Activated T-cell treated with anti-CD3 and anti-CD28 coated beads, Interleukin-2, amount 50 U/mL, for 24 hours (primary cell): ENCODE measurements around the gene ASTN2.

Experiments
- DNase-seq: peaks from one replicate; pipeline ENCODE4 v3.0.0-alpha.2; 2020
- H3K27ac Mint-ChIP-seq: 2 replicates; pipeline ENCODE4 v1.8.0; 2020; ENCODE audit warnings: mild to moderate bottlenecking, mixed read lengths
- H3K27me3 Mint-ChIP-seq: 2 replicates; pipeline ENCODE4 v1.8.0; 2020; ENCODE audit warnings: mixed read lengths
- H3K36me3 Mint-ChIP-seq: 2 replicates; pipeline ENCODE4 v1.8.0; 2020; ENCODE audit warnings: low read depth, mixed read lengths
- H3K4me1 Mint-ChIP-seq: 2 replicates; pipeline ENCODE4 v1.8.0; 2020; ENCODE audit warnings: low read depth, mixed read lengths
- H3K4me3 Mint-ChIP-seq: 2 replicates; pipeline ENCODE4 v1.8.0; 2020; ENCODE audit warnings: mild to moderate bottlenecking, moderate library complexity, mixed read lengths
- H3K9me3 Mint-ChIP-seq: 2 replicates; pipeline ENCODE4 v1.8.0; 2020; ENCODE audit warnings: mixed read lengths

The ASTN2 gene

GRCh38 chr9:116966199-116966598, 448.7 kb downstream of the ASTN2 start:
- peaks cover 3% of the 10 kb centered on the region for H3K27me3 Mint-ChIP-seq
- H3K4me1 Mint-ChIP-seq, result no peaks in the 10 kb centered on the region
- DNase-seq, result no peak
- H3K4me3 Mint-ChIP-seq, result no peak overlapping the region
- H3K27ac Mint-ChIP-seq, result no peak overlapping the region
- H3K9me3 Mint-ChIP-seq, result peaks cover 4% of the 10 kb centered on the region
- no peaks in the 10 kb centered on the region for H3K36me3 Mint-ChIP-seq

- no peak overlapping the region for H3K4me3 Mint-ChIP-seq
- DNase-seq, result no peak
- H3K9me3 Mint-ChIP-seq, result peaks cover 4% of the 10 kb centered on the region
- H3K4me1 Mint-ChIP-seq, result no peaks in the 10 kb centered on the region
- H3K27me3 Mint-ChIP-seq, result peaks cover 4% of the 10 kb centered on the region
- H3K36me3 Mint-ChIP-seq, result no peaks in the 10 kb centered on the region
- H3K27ac Mint-ChIP-seq, result no peak overlapping the region
These were observed 450.6 kb downstream of the ASTN2 start for GRCh38 chr9:116964258-116964657.

- H3K27ac Mint-ChIP-seq, result no peak overlapping the region
- no peak for DNase-seq
- H3K27me3 Mint-ChIP-seq, result peaks cover 4% of the 10 kb centered on the region
- no peaks in the 10 kb centered on the region for H3K4me1 Mint-ChIP-seq
- peaks cover 5% of the 10 kb centered on the region for H3K9me3 Mint-ChIP-seq
- H3K36me3 Mint-ChIP-seq, result no peaks in the 10 kb centered on the region
- no peak overlapping the region for H3K4me3 Mint-ChIP-seq
These were observed 455.0 kb downstream of the ASTN2 start for GRCh38 chr9:116959809-116960208.

GRCh38 chr9:116958881-116959280, 456.0 kb downstream of the ASTN2 start:
- no peaks in the 10 kb centered on the region for H3K4me1 Mint-ChIP-seq
- H3K27ac Mint-ChIP-seq, result no peak overlapping the region

GRCh38 chr9:116954731-116955130, 460.1 kb downstream of the ASTN2 start:
- no peak for DNase-seq
- Mint-ChIP-seq H3K27ac (no peak overlapping the region), H3K27me3 (no peaks in the 10 kb centered on the region), H3K4me3 (no peak overlapping the region), H3K9me3 (peaks cover 1% of the 10 kb centered on the region), H3K36me3 (no peaks in the 10 kb centered on the region), H3K4me1 (no peaks in the 10 kb centered on the region)

More at GRCh38 chr9:116958881-116959280, 456.0 kb downstream of the ASTN2 start:
- Mint-ChIP-seq H3K36me3 (no peaks in the 10 kb centered on the region), H3K27me3 (peaks cover 4% of the 10 kb centered on the region), H3K9me3 (peaks cover 5% of the 10 kb centered on the region), H3K4me3 (no peak overlapping the region)
- no peak for DNase-seq

GRCh38 chr9:116953271-116953670, 461.6 kb downstream of the ASTN2 start:
- Mint-ChIP-seq H3K4me3 (no peak overlapping the region), H3K27ac (no peak overlapping the region), H3K9me3 (no peaks in the 10 kb centered on the region), H3K4me1 (no peaks in the 10 kb centered on the region), H3K36me3 (no peaks in the 10 kb centered on the region), H3K27me3 (no peaks in the 10 kb centered on the region)
- no peak for DNase-seq

GRCh38 chr9:116952436-116952810, 462.4 kb downstream of the ASTN2 start:
- Mint-ChIP-seq H3K36me3 (no peaks in the 10 kb centered on the region), H3K27me3 (no peaks in the 10 kb centered on the region), H3K27ac (no peak overlapping the region), H3K9me3 (no peaks in the 10 kb centered on the region), H3K4me1 (no peaks in the 10 kb centered on the region), H3K4me3 (no peak overlapping the region)
- DNase-seq, result no peak

GRCh38 chr9:116951588-116952435, 463.0 kb downstream of the ASTN2 start:
- Mint-ChIP-seq H3K4me1 (no peaks in the 10 kb centered on the region), H3K27ac (no peak overlapping the region), H3K9me3 (no peaks in the 10 kb centered on the region), H3K4me3 (no peak overlapping the region), H3K27me3 (no peaks in the 10 kb centered on the region), H3K36me3 (no peaks in the 10 kb centered on the region)
- no peak for DNase-seq

GRCh38 chr9:116945817-116946216, 469.0 kb downstream of the ASTN2 start:
- Mint-ChIP-seq H3K4me1 (no peaks in the 10 kb centered on the region), H3K4me3 (no peak overlapping the region), H3K27me3 (no peaks in the 10 kb centered on the region), H3K9me3 (no peaks in the 10 kb centered on the region), H3K27ac (no peak overlapping the region), H3K36me3 (no peaks in the 10 kb centered on the region)
- DNase-seq, result no peak

GRCh38 chr9:116944714-116945534, 469.9 kb downstream of the ASTN2 start:
- Mint-ChIP-seq H3K4me3 (no peak overlapping the region), H3K27ac (no peak overlapping the region), H3K4me1 (no peaks in the 10 kb centered on the region), H3K27me3 (no peaks in the 10 kb centered on the region), H3K9me3 (no peaks in the 10 kb centered on the region), H3K36me3 (no peaks in the 10 kb centered on the region)
- DNase-seq, result no peak

- Mint-ChIP-seq H3K4me1 (no peaks in the 10 kb centered on the region), H3K27me3 (no peaks in the 10 kb centered on the region), H3K36me3 (no peaks in the 10 kb centered on the region), H3K4me3 (no peak overlapping the region), H3K27ac (no peak overlapping the region), H3K9me3 (no peaks in the 10 kb centered on the region)
- no peak for DNase-seq
These were observed 470.9 kb downstream of the ASTN2 start for GRCh38 chr9:116943970-116944369.

- Mint-ChIP-seq H3K4me1 (no peaks in the 10 kb centered on the region), H3K4me3 (no peak overlapping the region), H3K9me3 (no peaks in the 10 kb centered on the region), H3K36me3 (no peaks in the 10 kb centered on the region), H3K27ac (no peak overlapping the region), H3K27me3 (no peaks in the 10 kb centered on the region)
- no peak for DNase-seq
These were observed 472.2 kb downstream of the ASTN2 start for GRCh38 chr9:116942593-116943061.

- Mint-ChIP-seq H3K36me3 (no peaks in the 10 kb centered on the region), H3K4me3 (no peak overlapping the region), H3K27ac (no peak overlapping the region), H3K9me3 (peaks cover under 1% of the 10 kb centered on the region), H3K4me1 (no peaks in the 10 kb centered on the region), H3K27me3 (no peaks in the 10 kb centered on the region)
- no peak for DNase-seq
These were observed 473.6 kb downstream of the ASTN2 start for GRCh38 chr9:116941266-116941665.

- Mint-ChIP-seq H3K9me3 (peaks cover 3% of the 10 kb centered on the region), H3K27me3 (no peaks in the 10 kb centered on the region), H3K36me3 (no peaks in the 10 kb centered on the region), H3K4me3 (no peak overlapping the region), H3K4me1 (no peaks in the 10 kb centered on the region), H3K27ac (no peak overlapping the region)
- no peak for DNase-seq
These were observed 474.1 kb downstream of the ASTN2 start for GRCh38 chr9:116940614-116941215.
